Measurements from ENCODE around the gene DYNC1I1. TPM values are rescaled to one million over a fixed set of nuclear protein-coding genes. Genes with fewer than 3 reads are reported as not detected.

DYNC1I1 gene
- total RNA-seq, 1 donor from 2014 or later: 38.8 TPM

DNA sequence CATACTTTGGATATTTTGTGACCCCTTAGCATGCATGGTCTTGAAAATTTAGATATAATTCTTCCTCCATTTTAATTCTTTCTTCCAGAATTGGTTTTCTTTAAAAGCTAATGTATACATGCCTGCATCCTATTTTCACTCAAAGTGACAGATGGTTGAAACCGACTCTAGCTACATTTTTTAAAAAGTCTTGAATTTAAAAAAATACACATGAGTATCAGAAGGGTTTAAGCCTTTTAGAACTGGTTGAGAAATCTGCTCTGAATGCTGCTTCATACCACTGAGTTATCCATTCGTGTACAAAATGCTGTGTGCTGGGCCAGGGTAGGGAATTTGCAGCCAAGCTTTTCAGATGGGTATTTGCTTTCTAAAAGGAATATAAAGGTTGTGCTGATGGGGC lies 16.5 kb downstream of the DYNC1I1 start:
- no peaks in the 10 kb centered on the region for H3K9me3 ChIP-seq (replicated peaks)
- no peaks in the 10 kb centered on the region for H3K36me3 ChIP-seq
- TF ChIP-seq, protein P1, sequence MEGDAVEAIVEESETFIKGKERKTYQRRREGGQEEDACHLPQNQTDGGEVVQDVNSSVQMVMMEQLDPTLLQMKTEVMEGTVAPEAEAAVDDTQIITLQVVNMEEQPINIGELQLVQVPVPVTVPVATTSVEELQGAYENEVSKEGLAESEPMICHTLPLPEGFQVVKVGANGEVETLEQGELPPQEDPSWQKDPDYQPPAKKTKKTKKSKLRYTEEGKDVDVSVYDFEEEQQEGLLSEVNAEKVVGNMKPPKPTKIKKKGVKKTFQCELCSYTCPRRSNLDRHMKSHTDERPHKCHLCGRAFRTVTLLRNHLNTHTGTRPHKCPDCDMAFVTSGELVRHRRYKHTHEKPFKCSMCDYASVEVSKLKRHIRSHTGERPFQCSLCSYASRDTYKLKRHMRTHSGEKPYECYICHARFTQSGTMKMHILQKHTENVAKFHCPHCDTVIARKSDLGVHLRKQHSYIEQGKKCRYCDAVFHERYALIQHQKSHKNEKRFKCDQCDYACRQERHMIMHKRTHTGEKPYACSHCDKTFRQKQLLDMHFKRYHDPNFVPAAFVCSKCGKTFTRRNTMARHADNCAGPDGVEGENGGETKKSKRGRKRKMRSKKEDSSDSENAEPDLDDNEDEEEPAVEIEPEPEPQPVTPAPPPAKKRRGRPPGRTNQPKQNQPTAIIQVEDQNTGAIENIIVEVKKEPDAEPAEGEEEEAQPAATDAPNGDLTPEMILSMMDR (IDR thresholded peaks at IDR 0.05; ENCODE audit: borderline replicate concordance): no peak
- peaks cover 19% of the 10 kb centered on the region for H3K4me1 ChIP-seq
- no peaks in the 10 kb centered on the region for H3K27me3 ChIP-seq (ENCODE audit: low read depth)
- DNase-seq: no peak
- intact Hi-C loops (cut with micrococcal nuclease): no loop called here
- H3K27ac ChIP-seq (replicated peaks): no peak overlapping the region
- H3K4me3 ChIP-seq: no peak overlapping the region

- intact Hi-C loops (cut with micrococcal nuclease): no loop called here
- TF ChIP-seq, protein P1 (IDR thresholded peaks at IDR 0.05; ENCODE audit: borderline replicate concordance): no peak
- Histone ChIP-seq H3K9me3 (replicated peaks) (peaks cover 6% of the 10 kb centered on the region), H3K36me3 (no peaks in the 10 kb centered on the region), H3K27ac (replicated peaks) (no peak overlapping the region), H3K4me1 (peaks cover 10% of the 10 kb centered on the region), H3K4me3 (no peak overlapping the region), H3K27me3 (ENCODE audit: low read depth) (no peaks in the 10 kb centered on the region)
- DNase-seq: no peak
These were observed 21.3 kb downstream of the DYNC1I1 start for GRCh38 chr7:95793658-95794057.

DNA sequence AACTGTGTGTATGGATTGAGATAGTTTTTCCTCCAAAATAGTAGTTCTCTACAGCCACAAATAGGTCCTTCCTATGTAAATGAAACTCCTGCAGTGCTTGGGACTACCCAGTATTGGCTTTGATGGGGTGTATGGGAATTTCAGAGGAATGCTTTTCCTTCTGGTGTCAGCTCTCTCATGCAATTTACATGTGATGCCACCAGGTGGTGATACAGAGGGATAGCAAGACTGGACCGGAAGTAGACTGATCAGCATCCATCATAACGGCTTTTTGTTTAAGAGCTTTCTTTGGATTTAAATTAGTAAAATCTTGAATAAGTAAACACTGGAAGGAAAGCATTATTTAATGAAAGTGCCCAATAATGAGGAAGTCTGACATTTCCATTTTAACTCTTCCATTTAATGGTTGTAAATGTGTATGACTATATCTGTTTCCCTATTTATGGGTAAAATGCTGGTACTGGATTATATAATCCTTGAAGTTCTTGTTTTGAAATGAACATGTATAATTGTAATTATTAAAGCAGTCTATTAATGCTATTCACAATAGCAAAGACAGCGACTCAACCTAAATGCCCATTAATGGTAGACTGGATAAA lies 22.7 kb downstream of the DYNC1I1 start:
- no peaks in the 10 kb centered on the region for H3K36me3 ChIP-seq
- H3K27me3 ChIP-seq (ENCODE audit: low read depth): no peaks in the 10 kb centered on the region
- H3K4me3 ChIP-seq: no peak overlapping the region
- intact Hi-C loops (cut with micrococcal nuclease): no loop called here
- H3K9me3 ChIP-seq (replicated peaks): peaks cover 6% of the 10 kb centered on the region
- TF ChIP-seq, protein P1 (IDR thresholded peaks at IDR 0.05; ENCODE audit: borderline replicate concordance): peak; percentile 38
- H3K27ac ChIP-seq (replicated peaks): no peak overlapping the region
- no peak for DNase-seq
- peaks cover 10% of the 10 kb centered on the region for H3K4me1 ChIP-seq

DNA sequence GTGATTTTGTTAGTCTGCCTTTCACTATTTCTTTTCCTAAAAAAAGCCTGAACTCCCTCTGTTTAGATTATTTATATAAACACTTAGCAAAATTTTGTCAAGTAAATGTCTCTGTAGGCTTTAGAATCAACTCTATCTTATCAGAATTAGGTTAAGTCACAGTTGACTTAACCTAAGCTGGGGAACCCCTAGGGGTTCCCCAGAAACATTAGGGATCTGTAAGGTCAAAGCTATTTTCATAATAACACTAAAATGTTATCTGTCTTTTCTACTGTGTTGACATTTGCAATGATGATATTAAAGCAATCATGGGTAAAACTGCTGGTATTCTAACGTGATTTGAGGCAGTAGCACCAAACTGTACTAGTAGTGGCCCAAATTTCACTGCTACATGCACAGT lies 24.3 kb downstream of the DYNC1I1 start:
- H3K36me3 ChIP-seq: no peaks in the 10 kb centered on the region
- H3K4me3 ChIP-seq: no peak overlapping the region
- TF ChIP-seq, protein P1 (IDR thresholded peaks at IDR 0.05; ENCODE audit: borderline replicate concordance): no peak
- H3K27ac ChIP-seq (replicated peaks): no peak overlapping the region
- H3K27me3 ChIP-seq (ENCODE audit: low read depth): no peaks in the 10 kb centered on the region
- no peaks in the 10 kb centered on the region for H3K4me1 ChIP-seq
- intact Hi-C loops (cut with micrococcal nuclease): no loop called here
- peaks cover 6% of the 10 kb centered on the region for H3K9me3 ChIP-seq (replicated peaks)
- no peak for DNase-seq

DNA sequence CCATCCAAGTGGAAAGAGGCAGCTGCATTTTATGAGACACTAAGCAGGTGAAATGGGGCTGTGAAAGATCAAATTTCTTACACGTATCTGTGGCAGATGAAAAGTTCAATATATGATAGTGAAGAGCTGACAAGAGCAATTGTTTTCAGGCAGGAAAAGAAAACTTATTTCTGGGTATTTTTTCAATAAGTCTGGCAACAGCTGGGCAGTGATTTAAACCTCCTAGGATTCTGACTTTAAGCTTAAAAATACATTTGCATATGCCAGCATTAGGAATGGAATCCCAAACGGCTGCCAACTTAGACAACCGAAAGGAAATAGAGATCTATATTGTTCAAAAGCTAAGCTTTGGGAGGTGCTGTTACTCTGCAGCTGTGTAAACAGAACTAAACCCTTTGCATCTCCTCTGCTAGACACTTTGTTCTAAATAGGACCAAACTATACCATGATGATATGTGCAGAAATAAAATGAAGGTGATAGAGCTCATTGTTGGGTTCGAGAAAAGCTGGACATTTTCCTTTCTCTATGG lies 26.1 kb downstream of the DYNC1I1 start:
- peaks cover 6% of the 10 kb centered on the region for H3K9me3 ChIP-seq (replicated peaks)
- TF ChIP-seq, protein P1 (IDR thresholded peaks at IDR 0.05; ENCODE audit: borderline replicate concordance): no peak
- no peaks in the 10 kb centered on the region for H3K36me3 ChIP-seq
- no peak for DNase-seq
- no peak overlapping the region for H3K4me3 ChIP-seq
- H3K4me1 ChIP-seq: no peaks in the 10 kb centered on the region
- H3K27me3 ChIP-seq (ENCODE audit: low read depth): no peaks in the 10 kb centered on the region
- no peak overlapping the region for H3K27ac ChIP-seq (replicated peaks)
- intact Hi-C loops (cut with micrococcal nuclease): no loop called here

Data from left ventricle myocardium inferior (tissue), 1 donor.